NCI-H2107 (cell line): ENCODE data around the gene MYO1D.
"Not testable (repeated sequence)": the region's sequence is repeated elsewhere in the genome, so short reads cannot be mapped to it uniquely, and the experiment has no call there.

Experiments used
- DNase-seq: peaks from one replicate; lab custom pipeline; 2025; lab: John Stamatoyannopoulos, UW

Gene MYO1D

GRCh38 chr17:32673964-32674363 lies 203.0 kb downstream of the MYO1D start:
- DNase-seq: no peak

DNA sequence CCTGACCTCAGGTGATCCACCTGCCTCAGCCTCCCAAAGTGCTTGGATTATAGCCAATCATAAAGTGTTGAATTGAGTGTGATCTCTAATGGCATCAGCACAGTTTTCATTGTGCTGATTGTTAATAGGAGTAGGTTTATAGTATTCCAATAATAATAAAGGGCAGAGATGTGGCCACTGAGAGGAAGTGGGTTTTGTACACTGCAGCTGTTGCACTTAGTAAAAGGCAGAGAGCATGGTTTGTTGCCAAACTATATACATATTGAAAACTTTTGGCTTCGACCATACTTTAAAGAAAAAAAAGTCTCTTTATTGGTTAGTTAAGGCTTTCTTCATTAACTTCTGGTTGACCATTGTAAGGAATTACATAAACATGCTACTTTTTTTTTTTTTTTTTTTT lies 204.2 kb downstream of the MYO1D start:
- DNase-seq: no peak

GRCh38 chr17:32671896-32672295 lies 205.0 kb downstream of the MYO1D start:
- DNase-seq: no peak

DNA sequence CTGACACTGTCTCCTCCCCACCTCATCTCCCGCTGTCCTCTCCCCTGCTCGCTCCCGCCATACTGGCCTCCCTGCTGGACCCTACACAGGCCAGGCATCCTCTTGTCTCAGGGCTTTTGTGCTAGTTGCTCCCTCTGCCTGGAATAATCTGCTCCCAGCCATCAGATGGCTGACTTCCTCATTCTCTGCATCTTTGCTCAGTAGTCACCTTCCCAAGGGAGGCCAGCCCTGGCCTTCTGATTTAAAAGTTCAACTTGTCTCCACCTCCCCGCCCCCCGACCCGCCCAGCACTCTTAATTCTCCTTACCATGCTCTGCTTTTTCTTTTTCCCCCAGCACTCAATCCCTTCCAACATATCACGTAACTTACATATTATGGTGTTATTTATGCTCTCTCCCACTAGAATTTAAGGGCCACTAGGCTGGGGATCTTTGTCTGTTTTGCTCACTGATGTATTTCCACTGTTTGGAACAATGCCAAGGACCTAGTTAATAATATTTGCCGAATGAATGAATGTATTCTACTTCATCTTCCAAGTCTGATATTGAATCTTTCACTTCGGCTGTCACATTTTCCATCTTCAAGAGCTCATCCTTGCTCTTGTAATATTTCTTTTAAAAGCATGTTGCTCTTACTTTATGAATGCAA lies 211.9 kb downstream of the MYO1D start:
- DNase-seq: no peak

DNA sequence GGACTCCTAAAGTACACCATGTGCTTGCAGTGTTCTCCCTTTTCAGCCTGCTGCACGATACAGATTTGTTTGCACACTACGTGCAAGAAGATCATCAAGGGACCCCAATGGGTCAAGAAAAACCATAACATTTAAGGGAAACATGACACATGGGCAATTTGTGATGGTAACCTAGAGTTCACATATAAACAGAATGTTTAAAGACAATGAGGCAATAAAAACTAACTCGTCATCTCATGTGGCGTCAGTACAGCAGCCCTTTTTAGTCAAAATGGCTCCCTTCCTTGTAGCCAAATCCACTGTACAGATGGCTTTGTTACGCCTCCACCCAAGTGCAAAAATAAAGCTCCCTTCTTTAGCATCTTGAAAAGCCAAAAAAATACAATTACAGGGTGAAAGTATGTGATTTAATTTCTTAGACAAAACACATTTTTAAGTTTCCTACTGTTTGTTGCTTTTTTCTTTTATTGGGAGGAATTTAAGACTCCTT lies 216.4 kb downstream of the MYO1D start:
- DNase-seq: no peak

DNA sequence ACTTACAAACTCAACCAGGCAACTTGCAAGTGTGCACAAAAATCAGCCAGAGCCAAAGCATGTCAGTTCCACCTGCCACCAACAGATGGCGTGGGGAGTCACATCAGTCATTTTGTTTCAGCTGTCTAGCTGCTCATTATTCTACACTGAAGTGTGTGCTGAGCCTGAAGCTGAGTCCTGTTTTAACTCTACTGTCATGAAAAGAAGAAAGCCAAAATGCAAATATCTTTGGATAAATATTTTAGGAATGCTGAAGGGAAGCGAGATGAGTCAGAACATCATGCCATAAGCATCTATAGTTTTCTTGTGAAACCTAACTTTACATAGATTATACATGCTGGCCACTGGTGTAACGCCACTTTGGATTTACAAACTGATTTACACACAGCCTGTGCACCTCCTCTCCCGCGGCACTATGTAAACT lies 217.5 kb downstream of the MYO1D start:
- DNase-seq: peak; percentile 7

DNA sequence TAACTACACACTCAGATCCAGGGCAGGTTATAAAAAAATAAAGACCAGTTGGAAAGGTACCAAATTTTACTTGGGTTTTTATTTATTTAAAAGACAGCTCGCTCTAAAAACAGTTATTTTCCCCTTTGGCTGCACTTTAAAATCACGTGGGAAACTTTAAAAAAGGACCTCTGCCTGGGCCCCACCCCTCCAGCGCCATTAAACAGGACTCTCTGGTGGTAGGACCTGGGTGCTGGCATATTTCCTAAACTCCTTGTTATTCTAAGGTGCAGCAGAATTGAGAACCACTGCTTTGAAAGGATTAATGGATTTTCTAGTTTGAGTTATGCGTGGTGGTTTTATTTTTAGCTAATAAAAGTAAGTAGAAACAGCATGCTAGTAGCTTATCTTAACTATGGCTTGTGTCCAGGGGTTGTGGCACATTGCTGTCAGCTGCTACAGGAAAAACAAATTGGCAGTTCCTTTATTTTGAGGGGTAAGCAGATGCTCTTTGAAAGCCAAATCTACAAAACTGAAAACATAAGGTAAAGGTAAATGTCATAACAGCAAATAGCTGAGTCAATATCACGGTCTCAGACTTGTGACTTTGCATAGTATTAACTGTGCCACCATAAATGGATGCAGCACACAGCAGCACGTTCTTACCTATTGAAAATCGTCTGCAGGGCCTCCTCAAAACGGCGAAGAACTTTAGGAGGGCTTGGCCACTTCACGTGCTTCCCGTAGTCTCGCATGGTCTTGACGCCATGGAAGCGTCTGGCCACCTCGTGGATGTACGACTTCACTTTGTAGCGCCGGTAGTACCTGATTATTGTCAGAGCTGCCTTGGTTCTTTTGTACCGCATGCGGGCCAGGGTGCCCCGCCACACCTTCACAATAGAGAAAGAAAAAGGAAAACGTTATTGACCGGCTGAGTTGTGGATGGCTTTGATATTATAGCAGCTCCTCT lies 218.2 kb downstream of the MYO1D start:
- DNase-seq: no peak

- DNase-seq: no peak
Measured at GRCh38 chr17:32656886-32657285, 220.0 kb downstream of the MYO1D start.

DNA sequence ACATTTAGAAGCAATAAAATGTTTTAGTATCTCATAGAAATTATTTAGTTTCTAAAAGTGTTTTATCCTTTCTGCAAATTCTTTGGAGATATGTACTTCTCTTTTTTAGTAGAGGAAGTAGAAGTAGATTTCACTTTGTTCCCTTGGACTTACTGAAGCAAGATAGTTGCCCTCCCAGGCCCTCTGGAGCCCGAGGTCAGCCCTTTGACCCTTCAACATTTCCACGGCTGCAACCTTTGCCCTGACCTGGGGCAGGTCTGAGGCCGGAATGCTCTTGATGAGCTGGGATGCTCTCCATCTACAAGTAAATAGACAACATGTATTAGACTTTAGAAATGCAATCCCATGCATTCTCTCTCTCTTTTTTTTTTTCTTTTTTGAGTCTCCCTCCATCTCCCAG lies 222.6 kb downstream of the MYO1D start:
- DNase-seq: no peak

DNA sequence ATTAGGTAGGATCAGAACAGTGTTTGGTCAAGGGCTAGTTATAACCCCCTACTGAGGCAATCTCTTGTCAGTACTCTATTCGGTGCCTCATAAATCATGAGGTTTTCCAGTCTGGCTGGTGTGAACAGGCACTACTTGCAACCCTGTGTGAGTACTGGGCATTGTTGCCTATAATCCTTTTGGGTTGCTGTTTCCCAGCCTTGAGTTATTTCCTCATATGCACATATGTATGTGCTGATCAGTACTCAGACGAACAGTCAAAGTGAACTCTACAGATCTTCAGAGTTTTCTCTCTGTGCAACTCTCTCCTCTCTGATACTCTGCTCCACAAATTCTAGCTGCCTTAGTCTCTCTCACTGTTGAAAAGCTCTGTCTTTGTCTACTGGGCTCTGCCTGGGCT lies 225.8 kb downstream of the MYO1D start:
- DNase-seq: no peak

DNA sequence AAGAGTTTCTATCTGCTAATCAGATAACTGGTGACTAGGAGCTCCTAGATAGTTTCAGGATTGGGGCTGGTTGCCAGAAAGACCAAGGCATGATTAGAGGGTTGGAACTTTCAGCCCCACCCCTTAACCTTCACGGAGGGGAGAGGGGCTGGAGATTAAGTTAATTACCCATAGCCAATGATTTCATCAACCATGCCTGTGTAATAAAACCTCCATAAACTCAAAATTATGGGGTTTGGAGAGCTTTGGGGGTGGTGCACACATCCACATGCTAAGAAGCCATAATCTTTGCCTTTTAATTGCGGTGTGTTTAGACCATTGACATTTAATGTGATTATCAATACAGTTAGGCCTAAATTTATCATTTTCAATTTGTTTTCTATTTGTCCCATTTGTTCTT lies 228.5 kb downstream of the MYO1D start:
- DNase-seq: no peak

DNA sequence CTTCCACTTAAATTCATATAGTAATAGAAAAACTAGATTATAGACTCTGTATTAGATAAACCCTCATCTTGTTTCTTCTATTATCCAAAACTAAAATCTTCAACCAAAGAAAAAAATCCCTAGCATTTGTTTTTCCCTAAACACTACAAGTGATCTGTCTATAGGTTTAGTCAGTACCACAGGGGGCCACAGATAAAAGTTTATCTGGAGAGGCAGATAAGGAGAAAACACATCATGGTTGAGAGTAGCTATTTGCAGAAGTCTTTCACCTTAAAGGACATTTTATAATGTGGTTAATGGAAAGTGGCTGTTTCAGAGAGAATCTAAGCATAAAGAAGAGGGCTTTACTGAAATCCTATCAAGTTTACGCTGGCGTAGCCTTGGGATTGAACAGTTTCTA lies 230.0 kb downstream of the MYO1D start:
- no peak for DNase-seq

DNA sequence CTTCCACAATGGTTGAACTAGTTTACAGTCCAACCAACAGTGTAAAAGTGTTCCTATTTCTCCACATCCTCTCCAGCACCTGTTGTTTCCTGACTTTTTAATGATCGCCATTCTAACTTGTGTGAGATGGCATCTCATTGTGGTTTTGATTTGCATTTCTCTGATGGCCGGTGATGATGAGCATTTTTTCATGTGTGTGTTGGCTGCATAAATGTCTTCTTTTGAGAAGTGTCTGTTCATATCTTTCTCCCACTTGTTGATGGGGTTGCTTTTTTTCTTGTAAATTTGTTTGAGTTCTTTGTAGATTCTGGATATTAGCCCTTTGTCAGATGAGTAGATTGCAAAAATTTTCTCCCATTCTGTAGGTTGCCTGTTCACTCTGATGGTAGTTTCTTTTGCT lies 235.4 kb downstream of the MYO1D start:
- DNase-seq: not testable (repeated sequence)

DNA sequence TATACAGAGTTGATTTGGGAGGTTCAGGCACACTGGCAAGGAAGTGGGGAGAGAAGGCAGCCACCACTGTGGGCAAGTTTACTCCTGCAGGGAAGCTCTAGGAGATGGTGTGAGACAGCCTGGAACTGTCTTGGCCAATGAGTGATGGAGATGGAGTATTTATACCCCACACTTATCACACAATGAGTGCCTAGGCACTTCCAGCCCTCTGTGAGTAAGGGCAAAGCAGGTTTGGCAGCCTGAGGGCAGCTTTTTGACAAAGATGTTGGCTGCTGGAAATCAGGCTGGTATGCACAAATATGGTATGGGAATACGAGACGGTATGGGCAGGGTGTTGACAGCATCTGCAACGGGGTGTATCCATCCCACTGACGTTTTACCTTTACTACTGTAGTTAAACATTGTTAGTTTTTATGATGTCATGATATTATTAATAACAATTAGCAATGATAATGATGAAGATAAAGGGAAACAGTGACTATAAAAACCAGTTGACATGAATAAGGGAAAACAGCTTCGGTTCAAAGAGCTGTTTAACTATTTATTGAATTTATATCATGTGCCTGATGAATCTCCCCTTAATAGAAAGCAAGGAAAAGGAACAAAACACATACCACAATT lies 240.2 kb downstream of the MYO1D start:
- no peak for DNase-seq

DNA sequence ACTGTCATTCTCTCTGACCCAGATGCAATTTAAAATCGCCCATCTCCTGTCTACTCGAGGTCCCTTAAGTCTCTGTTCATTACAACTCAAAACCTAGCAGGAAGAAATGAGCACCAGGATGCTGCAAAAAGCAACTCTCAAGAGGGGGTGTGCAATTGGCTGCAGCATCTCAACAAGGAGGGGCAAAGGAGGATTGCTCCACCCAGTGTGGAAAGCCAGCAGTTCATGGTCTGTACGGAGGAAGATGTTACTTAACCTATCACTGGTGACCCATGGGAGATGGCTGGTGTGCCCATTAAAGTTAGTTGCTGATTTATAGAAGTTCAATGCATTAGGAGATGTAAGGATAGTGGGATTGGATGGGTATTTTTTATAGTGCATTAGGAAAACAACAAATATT lies 242.8 kb downstream of the MYO1D start:
- DNase-seq: no peak

DNA sequence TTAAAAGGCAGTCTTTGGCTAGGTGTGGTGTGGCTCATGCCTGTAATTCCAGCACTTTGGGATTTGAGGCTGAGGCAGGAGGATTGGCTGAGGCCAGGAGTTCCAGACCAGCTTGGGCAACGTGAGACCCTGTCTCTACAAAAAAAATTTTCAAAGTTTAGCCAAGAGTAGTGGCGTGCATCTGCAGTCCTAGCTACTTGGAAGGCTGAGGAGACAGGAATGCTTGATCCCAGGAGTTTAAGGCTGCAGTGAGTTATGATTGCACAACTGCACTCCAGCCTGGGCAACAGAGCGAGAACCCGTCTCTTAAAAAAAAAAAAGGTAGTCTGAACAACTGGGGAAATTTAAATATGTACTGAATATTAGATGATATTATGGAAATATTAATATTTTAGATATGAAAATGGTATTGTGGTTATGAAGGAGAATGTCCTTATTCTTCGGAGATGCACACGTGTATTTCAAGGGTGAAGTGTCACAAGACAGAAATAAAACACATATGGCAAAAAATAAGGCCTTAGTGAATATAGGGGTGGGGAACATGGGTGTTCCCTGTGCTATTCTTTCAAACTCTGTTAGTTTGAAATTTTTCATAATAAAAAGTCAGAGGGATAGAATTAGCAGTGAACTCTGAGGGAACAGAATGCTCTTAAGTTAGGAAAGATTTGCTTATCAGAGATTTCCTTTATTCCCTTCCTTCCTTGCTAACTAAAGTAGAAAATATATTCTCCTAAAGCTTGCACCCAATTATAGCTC lies 245.4 kb downstream of the MYO1D start:
- no peak for DNase-seq

GRCh38 chr17:32629563-32630190 lies 247.2 kb downstream of the MYO1D start:
- no peak for DNase-seq

GRCh38 chr17:32628271-32629044 lies 248.5 kb downstream of the MYO1D start:
- DNase-seq: no peak

GRCh38 chr17:32627239-32627996 lies 249.5 kb downstream of the MYO1D start:
- peak; percentile 36 for DNase-seq

DNA sequence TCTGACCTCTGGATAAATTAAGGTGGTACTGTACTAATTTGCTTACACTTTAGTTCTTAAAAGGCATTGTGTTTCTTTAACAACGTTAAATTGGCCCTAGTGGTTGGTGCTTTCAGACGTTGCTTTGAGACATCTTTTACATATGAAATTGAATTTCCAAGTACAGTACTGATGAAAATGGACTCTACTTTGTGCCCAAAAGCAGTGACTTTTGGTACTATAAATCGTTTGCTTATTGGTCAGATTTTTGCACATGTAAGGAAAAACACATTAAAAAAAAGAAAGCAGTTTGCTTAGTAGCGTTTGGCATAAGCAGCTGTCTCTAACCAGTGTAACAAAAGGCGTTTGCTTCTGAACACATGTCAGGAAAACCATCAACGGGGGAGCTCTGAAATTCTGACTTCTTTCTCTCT lies 250.5 kb downstream of the MYO1D start:
- DNase-seq: no peak
